Hepatocyte (in vitro differentiated cells): Measurements from ENCODE around the gene CCNDBP1. TPM values are rescaled to one million over a fixed set of nuclear protein-coding genes. Genes with fewer than 3 reads are reported as not detected.

Experiments
- DNase-seq: peaks from one replicate; pipeline ENCODE4 v3.0.0-alpha.2; 2016; ENCODE audit warnings: low spot score
- H2AFZ ChIP-seq: fragments of 200-600 bp; sonication (generic); 2 replicates; pipeline ENCODE4 v1.6.0; 2016; ENCODE audit warnings: antibody characterized with exemption, mild to moderate bottlenecking
- H3K27ac ChIP-seq: fragments of 200-600 bp; sonication (generic); 2 replicates; pipeline ENCODE4 v1.5.1; 2016; ENCODE audit warnings: mild to moderate bottlenecking
- H3K27me3 ChIP-seq: fragments of 200-600 bp; sonication (generic); 2 replicates; pipeline ENCODE4 v1.6.1; 2016
- H3K36me3 ChIP-seq: fragments of 200-600 bp; sonication (generic); replicated peaks from 2 replicates; pipeline ENCODE4 v1.5.1; 2016; ENCODE audit warnings: low read depth; ENCODE audit not compliant: insufficient read depth
- H3K4me1 ChIP-seq: fragments of 200-600 bp; sonication (generic); 2 replicates; pipeline ENCODE4 v1.5.1; 2016; ENCODE audit warnings: mild to moderate bottlenecking, moderate library complexity; ENCODE audit not compliant: insufficient read depth
- H3K4me2 ChIP-seq: fragments of 200-600 bp; sonication (generic); 2 replicates; pipeline ENCODE4 v1.6.0; 2016
- H3K4me3 ChIP-seq: fragments of 200-600 bp; sonication (generic); 2 replicates; pipeline ENCODE4 v1.5.1; 2016; ENCODE audit warnings: mild to moderate bottlenecking
- H3K79me2 ChIP-seq: fragments of 200-600 bp; sonication (generic); 2 replicates; pipeline ENCODE4 v1.6.0; 2017; ENCODE audit warnings: mild to moderate bottlenecking
- H3K9me2 ChIP-seq: fragments of 200-600 bp; sonication (generic); replicated peaks from 2 replicates; pipeline ENCODE4 v1.6.0; 2017; ENCODE audit warnings: mild to moderate bottlenecking; ENCODE audit not compliant: insufficient read depth
- H3K9me3 ChIP-seq: fragments of 200-600 bp; sonication (generic); 2 replicates; pipeline ENCODE4 v1.5.1; 2016; ENCODE audit warnings: low read depth, mild to moderate bottlenecking
- H4K20me1 ChIP-seq: fragments of 200-600 bp; sonication (generic); 2 replicates; pipeline ENCODE4 v1.6.0; 2016; ENCODE audit warnings: mild to moderate bottlenecking; ENCODE audit not compliant: insufficient read depth, poor library complexity, severe bottlenecking
- EZH2 ChIP-seq: fragments of 200-600 bp; sonication (generic); IDR thresholded peaks from 2 replicates; pipeline ENCODE4 v1.6.1; 2016; ENCODE audit warnings: antibody characterized with exemption, mild to moderate bottlenecking, borderline replicate concordance
- EZH2phosphoT487 ChIP-seq: fragments of 200-600 bp; sonication (generic); IDR thresholded peaks from one replicate; pipeline ENCODE4 v1.6.1; 2018; ENCODE audit warnings: antibody characterized with exemption, mild to moderate bottlenecking, low read depth, moderate library complexity; ENCODE audit not compliant: unreplicated experiment, severe bottlenecking
- WGBS: methylation state at CpG from one replicate; pipeline ENCODE4 v1.1.6; 2016; ENCODE audit warnings: low lambda C conversion rate; ENCODE audit errors: missing lambda C conversion rate; 5-methylcytosine and 5-hydroxymethylcytosine counted together
- polyA plus RNA-seq: library from polyadenylated mRNA; unstranded; fragments of >200 nt; fragmentation: Nextera tagmentation; extraction: Ambion mirVana; gene quantifications from 2 replicates; pipeline ENCODE4 v1.2.1, GENCODE V29; 2016
- total RNA-seq: library from RNA; depleted of rRNA; stranded (reverse); fragments of >200 nt; gene quantifications from 2 replicates; pipeline ENCODE4 v1.2.3, GENCODE V29; 2014
- TF ChIP-seq, protein P1 (sequence below): fragments of 200-600 bp; sonication (generic); IDR thresholded peaks from 2 replicates; pipeline ENCODE4 v1.5.1; 2016; ENCODE audit warnings: antibody characterized with exemption, mild to moderate bottlenecking; ENCODE audit not compliant: poor library complexity

The CCNDBP1 gene
- total and polyA plus RNA-seq, 2 experiments from 2014 or later, result 53.5 to 60.3 TPM

DNA sequence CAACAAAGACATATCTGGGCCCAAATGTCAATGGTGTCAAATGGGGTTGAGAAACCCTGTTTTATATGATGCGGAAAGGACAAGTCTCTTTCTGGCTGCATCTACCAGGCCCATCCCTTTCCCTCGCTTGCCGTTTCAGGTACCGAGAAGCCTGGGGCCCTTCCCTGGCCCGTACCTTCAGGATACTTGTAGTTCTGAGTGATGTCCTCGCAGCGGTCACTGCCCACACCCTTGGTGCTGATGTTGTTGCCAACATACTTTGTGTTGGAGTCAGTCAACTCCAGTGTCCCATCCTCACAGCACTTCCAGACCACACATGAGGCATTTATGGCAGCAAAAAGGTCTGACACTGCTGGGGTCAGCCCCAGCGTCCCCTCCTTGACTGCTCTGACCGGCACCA is 21.8 kb downstream of the CCNDBP1 start:
- no peak for TF ChIP-seq EZH2
- TF ChIP-seq, protein P1, sequence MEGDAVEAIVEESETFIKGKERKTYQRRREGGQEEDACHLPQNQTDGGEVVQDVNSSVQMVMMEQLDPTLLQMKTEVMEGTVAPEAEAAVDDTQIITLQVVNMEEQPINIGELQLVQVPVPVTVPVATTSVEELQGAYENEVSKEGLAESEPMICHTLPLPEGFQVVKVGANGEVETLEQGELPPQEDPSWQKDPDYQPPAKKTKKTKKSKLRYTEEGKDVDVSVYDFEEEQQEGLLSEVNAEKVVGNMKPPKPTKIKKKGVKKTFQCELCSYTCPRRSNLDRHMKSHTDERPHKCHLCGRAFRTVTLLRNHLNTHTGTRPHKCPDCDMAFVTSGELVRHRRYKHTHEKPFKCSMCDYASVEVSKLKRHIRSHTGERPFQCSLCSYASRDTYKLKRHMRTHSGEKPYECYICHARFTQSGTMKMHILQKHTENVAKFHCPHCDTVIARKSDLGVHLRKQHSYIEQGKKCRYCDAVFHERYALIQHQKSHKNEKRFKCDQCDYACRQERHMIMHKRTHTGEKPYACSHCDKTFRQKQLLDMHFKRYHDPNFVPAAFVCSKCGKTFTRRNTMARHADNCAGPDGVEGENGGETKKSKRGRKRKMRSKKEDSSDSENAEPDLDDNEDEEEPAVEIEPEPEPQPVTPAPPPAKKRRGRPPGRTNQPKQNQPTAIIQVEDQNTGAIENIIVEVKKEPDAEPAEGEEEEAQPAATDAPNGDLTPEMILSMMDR, result no peak
- TF ChIP-seq EZH2phosphoT487, result no peak
- WGBS, result 99% methylated on average over 9 of the region's 9 CpGs
- H3K4me2 ChIP-seq, result no peak overlapping the region
- no peak for DNase-seq
- H3K27ac ChIP-seq, result no peak overlapping the region
- no peaks in the 10 kb centered on the region for H3K4me1 ChIP-seq
- no peaks in the 10 kb centered on the region for H3K9me3 ChIP-seq
- no peaks in the 10 kb centered on the region for H3K27me3 ChIP-seq
- no peak overlapping the region for H3K4me3 ChIP-seq
- no peaks in the 10 kb centered on the region for H3K36me3 ChIP-seq
- no peaks in the 10 kb centered on the region for H3K9me2 ChIP-seq
- no peak overlapping the region for H2AFZ ChIP-seq
- no peaks in the 10 kb centered on the region for H4K20me1 ChIP-seq
- no peaks in the 10 kb centered on the region for H3K79me2 ChIP-seq

DNA sequence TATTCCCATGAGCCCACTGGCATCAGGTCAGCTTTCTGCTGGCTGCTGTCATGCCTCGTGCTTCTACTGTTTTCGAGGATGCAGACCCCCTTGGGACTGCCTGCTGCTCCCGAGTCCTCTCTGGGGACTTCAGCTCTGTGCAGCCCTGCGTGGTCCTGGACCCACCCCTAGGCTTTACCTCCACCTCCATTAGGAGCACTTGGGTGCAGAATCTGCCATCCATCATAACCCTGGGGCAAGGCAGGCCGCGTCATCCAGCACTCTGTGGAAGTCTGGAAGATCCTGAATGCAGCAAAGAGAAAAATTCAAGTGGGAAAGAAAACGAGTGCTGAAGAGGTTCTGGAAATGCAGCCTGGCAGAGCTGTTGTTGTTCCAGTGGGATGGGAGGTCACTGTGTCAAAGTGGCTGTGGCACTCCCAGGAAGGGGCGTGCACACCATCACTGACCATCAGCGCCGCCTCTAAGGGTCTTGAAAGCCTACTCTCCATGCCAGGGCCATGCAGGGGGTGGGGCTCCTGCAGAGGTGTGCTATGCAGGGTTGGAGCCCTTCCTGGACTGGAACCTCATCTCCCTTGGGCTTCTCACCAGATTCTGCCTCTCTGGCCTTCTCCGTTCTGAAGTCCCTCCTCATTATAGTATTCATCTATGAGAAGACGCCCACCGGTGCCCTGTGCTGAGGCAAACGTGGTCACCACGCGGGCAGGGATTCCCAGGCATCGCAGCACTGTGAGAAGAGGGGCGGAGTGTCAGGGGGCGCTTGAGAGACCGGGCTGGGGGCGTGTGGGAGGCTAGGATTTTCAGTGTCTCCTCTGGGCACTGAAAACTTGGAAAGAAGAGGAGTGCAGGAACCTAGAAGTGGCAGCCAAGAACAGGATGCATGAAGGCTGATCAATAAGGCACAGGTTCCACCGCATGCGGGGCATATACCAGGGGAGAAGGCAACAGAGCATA is 23.1 kb downstream of the CCNDBP1 start:
- DNase-seq, result no peak
- H3K4me1 ChIP-seq, result no peaks in the 10 kb centered on the region

DNA sequence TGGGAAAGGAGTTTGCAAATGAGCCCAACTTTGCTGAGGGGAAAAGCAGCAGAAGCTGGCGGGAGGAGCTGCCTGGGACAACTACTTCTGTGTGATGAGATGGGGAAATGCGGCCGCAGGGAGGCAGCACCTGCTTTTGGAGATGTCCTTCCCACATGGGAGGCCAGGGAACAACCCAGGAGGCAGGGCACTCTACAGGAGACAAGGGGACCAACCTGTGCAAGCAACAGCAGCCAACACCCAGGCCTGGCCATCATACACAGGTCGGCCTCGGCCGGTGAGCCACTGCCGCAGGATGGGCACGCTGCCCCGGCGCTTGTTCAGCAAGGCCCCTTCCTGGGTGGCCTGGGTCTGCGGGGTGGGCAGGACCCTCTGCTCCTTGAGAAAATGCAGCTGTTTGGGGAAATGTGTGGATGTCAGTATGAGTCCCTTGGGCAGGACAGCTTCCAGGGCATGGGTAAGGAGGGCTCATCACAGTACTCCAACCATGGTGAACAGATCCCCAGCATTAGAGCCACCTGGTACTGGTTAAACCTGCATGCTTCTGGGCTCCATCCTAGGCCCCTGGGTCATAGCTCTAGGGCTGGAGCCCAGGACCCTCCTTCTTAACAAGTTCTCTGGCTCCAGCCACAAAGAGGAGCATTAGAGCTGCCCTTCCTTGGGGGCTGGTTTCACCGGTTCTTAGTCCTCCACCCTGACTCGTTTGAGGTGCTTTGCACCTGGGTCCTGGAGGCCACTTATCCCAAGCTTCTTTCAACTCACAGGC is 24.0 kb downstream of the CCNDBP1 start:
- H2AFZ ChIP-seq, result no peak overlapping the region
- DNase-seq, result peak; percentile 33
- WGBS, result 78% methylated on average over 13 of the region's 13 CpGs

More for the DNA sequence above, 23.1 kb downstream of the CCNDBP1 start:
- Histone ChIP-seq H3K36me3 (no peaks in the 10 kb centered on the region), H2AFZ (no peak overlapping the region), H3K4me3 (no peak overlapping the region), H3K27me3 (no peaks in the 10 kb centered on the region), H3K9me2 (no peaks in the 10 kb centered on the region), H3K9me3 (no peaks in the 10 kb centered on the region), H3K27ac (no peak overlapping the region), H3K4me2 (no peak overlapping the region), H3K79me2 (no peaks in the 10 kb centered on the region), H4K20me1 (no peaks in the 10 kb centered on the region)
- no peak for TF ChIP-seq EZH2
- TF ChIP-seq, protein P1, result no peak
- TF ChIP-seq EZH2phosphoT487, result no peak
- WGBS, result 73% methylated on average over 23 of the region's 23 CpGs

More for the DNA sequence above, 24.0 kb downstream of the CCNDBP1 start:
- Histone ChIP-seq H3K27me3 (no peaks in the 10 kb centered on the region), H3K9me2 (no peaks in the 10 kb centered on the region), H3K4me1 (no peaks in the 10 kb centered on the region), H3K9me3 (no peaks in the 10 kb centered on the region), H3K4me3 (no peak overlapping the region), H3K27ac (no peak overlapping the region), H3K36me3 (no peaks in the 10 kb centered on the region), H4K20me1 (no peaks in the 10 kb centered on the region), H3K4me2 (no peak overlapping the region), H3K79me2 (no peaks in the 10 kb centered on the region)
- TF ChIP-seq EZH2, result no peak
- TF ChIP-seq, protein P1, result peak; percentile 15
